H1 (cell line): ENCODE measurements around the gene KRT9. TPM values are rescaled to one million over a fixed set of nuclear protein-coding genes. Genes with fewer than 3 reads are reported as not detected.

Experiments used
- CTCF ChIA-PET: fragments of 300-600 bp; sonication (Branson Sonifier 250); formaldehyde crosslinking; loops from one replicate; lab custom pipeline; 2021; ENCODE audit not compliant: partially characterized antibody; lab: Charles Lee
- POLR2A ChIA-PET: fragments of 300-600 bp; sonication (Branson Sonifier 250); formaldehyde crosslinking; loops from one replicate; lab custom pipeline; 2021; ENCODE audit warnings: inconsistent platforms; ENCODE audit not compliant: partially characterized antibody; lab: Charles Lee
- DNase-seq, 2 experiments: peaks; one replicate each; pipeline versions ENCODE4 v3.0.0 to v3.0.0-alpha.2; 2010 to 2022; ENCODE audit warnings: low spot score in 2 of 2, low read depth in 1 of 2, mixed read lengths in 1 of 2
- FAIRE-seq: peaks from 2 replicates; lab custom pipeline; 2011; peaks lifted over from hg19 to GRCh38; lab: Jason Lieb, UNC
- H2AFZ ChIP-seq: 2 replicates; pipeline ENCODE4 v1.8.1; 2012; ENCODE audit warnings: low read length, inconsistent platforms
- H2AK5ac ChIP-seq: 2 replicates; pipeline ENCODE4 v1.6.1; 2013; ENCODE audit warnings: low read depth, low read length
- H2BK120ac ChIP-seq: replicated peaks from 2 replicates; pipeline ENCODE3; 2013; ENCODE audit warnings: low read depth, low read length, inconsistent platforms
- H2BK12ac ChIP-seq: 2 replicates; pipeline ENCODE4 v1.6.1; 2013; ENCODE audit warnings: low read depth, low read length
- H2BK15ac ChIP-seq: 2 replicates; pipeline ENCODE4 v1.6.1; 2013; ENCODE audit warnings: low read length
- H2BK20ac ChIP-seq: 2 replicates; pipeline ENCODE4 v1.6.1; 2013; ENCODE audit warnings: low read length
- H2BK5ac ChIP-seq: 2 replicates; pipeline ENCODE4 v1.6.1; 2013; ENCODE audit warnings: low read depth, low read length
- H3K14ac ChIP-seq: 2 replicates; pipeline ENCODE4 v1.6.1; 2013; ENCODE audit warnings: inconsistent platforms; ENCODE audit not compliant: insufficient read length
- H3K18ac ChIP-seq: 2 replicates; pipeline ENCODE4 v1.6.1; 2013; ENCODE audit warnings: low read length; ENCODE audit errors: extremely low read depth
- H3K23ac ChIP-seq: 2 replicates; pipeline ENCODE4 v1.6.1; 2013; ENCODE audit warnings: inconsistent platforms; ENCODE audit not compliant: insufficient read length
- H3K23me2 ChIP-seq: 2 replicates; pipeline ENCODE4 v1.6.1; 2013; ENCODE audit warnings: low read depth, low read length
- H3K27ac ChIP-seq: 2 replicates; pipeline ENCODE4 v1.6.1; 2011; ENCODE audit warnings: low read depth, low read length, inconsistent platforms
- H3K27me3 ChIP-seq, 4 experiments: replicated peaks in 1 of 4; 1 replicate in 1 of 4; 2 replicates in 3 of 4; pipeline versions ENCODE4 v1.6.1 to v1.8.1; 2011 to 2013; ENCODE audit warnings: low read length in 3 of 4, mild to moderate bottlenecking in 3 of 4, inconsistent platforms in 2 of 4, mixed read lengths in 2 of 4, moderate library complexity in 1 of 4; ENCODE audit not compliant: control insufficient read depth in 3 of 4, insufficient read depth in 3 of 4; ENCODE audit errors: extremely low read depth in 1 of 4
- H3K36me3 ChIP-seq, 4 experiments: 2 replicates each; pipeline versions ENCODE4 v1.6.1 to v1.8.1; 2011 to 2013; ENCODE audit warnings: mild to moderate bottlenecking in 4 of 4, low read length in 3 of 4, moderate library complexity in 2 of 4, control low read depth in 1 of 4, inconsistent platforms in 1 of 4; ENCODE audit not compliant: insufficient read depth in 4 of 4, control insufficient read depth in 2 of 4
- H3K4ac ChIP-seq: replicated peaks from 2 replicates; pipeline ENCODE3; 2013; ENCODE audit warnings: low read length, low read depth, mixed read lengths, inconsistent platforms; ENCODE audit not compliant: insufficient read length
- H3K4me1 ChIP-seq, 4 experiments: replicated peaks in 1 of 4; 1 replicate in 1 of 4; 2 replicates in 3 of 4; pipeline versions ENCODE4 v1.6.1 to v1.8.1; 2011 to 2013; ENCODE audit warnings: low read length in 3 of 4, inconsistent platforms in 2 of 4, mixed read lengths in 1 of 4; ENCODE audit not compliant: insufficient read depth in 4 of 4, control insufficient read depth in 3 of 4
- H3K4me2 ChIP-seq, 2 experiments: 2 replicates each; pipeline versions ENCODE4 v1.6.1 to v1.8.1; 2011 to 2013; ENCODE audit warnings: low read depth in 2 of 2, low read length in 2 of 2, control low read depth in 1 of 2, inconsistent platforms in 1 of 2, mild to moderate bottlenecking in 1 of 2; ENCODE audit not compliant: insufficient read depth in 1 of 2
- H3K4me3 ChIP-seq, 4 experiments: fragments of 200-600, 300-600 bp in 1 of 4; sonication (generic), shearing (Covaris generic), sonication (Bioruptor Twin) in 1 of 4; 2 replicates each; pipeline versions ENCODE4 v1.5.1 to v1.8.1; 2011 to 2016; ENCODE audit warnings: low read length in 4 of 4, low read depth in 3 of 4, control low read depth in 2 of 4, inconsistent platforms in 2 of 4, mild to moderate bottlenecking in 2 of 4, mixed read lengths in 1 of 4, moderate library complexity in 1 of 4; ENCODE audit not compliant: insufficient read depth in 2 of 4; ENCODE audit errors: extremely low read depth in 1 of 4
- H3K56ac ChIP-seq: replicated peaks from 2 replicates; pipeline ENCODE3; 2013; ENCODE audit warnings: low read depth, mild to moderate bottlenecking, mixed read lengths, low read length, inconsistent platforms; ENCODE audit not compliant: insufficient read length
- H3K79me1 ChIP-seq: 2 replicates; pipeline ENCODE4 v1.6.1; 2013; ENCODE audit warnings: low read depth, low read length, control low read depth
- H3K79me2 ChIP-seq, 2 experiments: 2 replicates each; pipeline versions ENCODE4 v1.6.1 to v1.8.1; 2012 to 2013; ENCODE audit warnings: low read length in 2 of 2, mild to moderate bottlenecking in 2 of 2, inconsistent platforms in 1 of 2; ENCODE audit not compliant: insufficient read depth in 2 of 2, control insufficient read depth in 1 of 2
- H3K9ac ChIP-seq, 4 experiments: replicated peaks in 1 of 4; 1 replicate in 1 of 4; 2 replicates in 3 of 4; pipeline versions ENCODE4 v1.6.1 to v1.8.1; 2011 to 2013; ENCODE audit warnings: low read depth in 3 of 4, low read length in 3 of 4, control low read depth in 2 of 4, mild to moderate bottlenecking in 2 of 4, moderate library complexity in 2 of 4, inconsistent platforms in 1 of 4; ENCODE audit errors: extremely low read depth in 1 of 4
- H3K9me3 ChIP-seq, 2 experiments: 2 replicates each; pipeline versions ENCODE4 v1.6.1 to v1.8.1; 2012 to 2013; ENCODE audit warnings: mild to moderate bottlenecking in 2 of 2, moderate library complexity in 2 of 2, control low read depth in 1 of 2, inconsistent platforms in 1 of 2, low read depth in 1 of 2, low read length in 1 of 2, mixed read lengths in 1 of 2; ENCODE audit not compliant: insufficient read depth in 2 of 2
- H4K20me1 ChIP-seq, 2 experiments: replicated peaks in 1 of 2; 2 replicates each; pipeline versions ENCODE3 to v1.8.1; 2011 to 2013; ENCODE audit warnings: inconsistent platforms in 2 of 2, low read length in 2 of 2, mild to moderate bottlenecking in 1 of 2; ENCODE audit not compliant: insufficient read depth in 2 of 2, control insufficient read depth in 1 of 2
- H4K5ac ChIP-seq: 2 replicates; pipeline ENCODE4 v1.6.1; 2013; ENCODE audit warnings: low read length, low read depth, mixed read lengths, inconsistent platforms; ENCODE audit not compliant: insufficient read length
- H4K8ac ChIP-seq: 2 replicates; pipeline ENCODE4 v1.8.0; 2013; ENCODE audit warnings: mild to moderate bottlenecking, moderate library complexity, low read length, inconsistent platforms; ENCODE audit not compliant: insufficient read depth; ENCODE audit errors: extremely low read depth
- H4K91ac ChIP-seq: replicated peaks from 2 replicates; pipeline ENCODE3; 2013; ENCODE audit warnings: low read length, mixed read lengths, inconsistent platforms; ENCODE audit not compliant: insufficient read length
- TCF12 ChIP-seq: IDR thresholded peaks from 2 replicates; pipeline ENCODE4 v1.6.1; 2011; ENCODE audit warnings: low read depth, mild to moderate bottlenecking, low read length
- WGBS, 2 experiments: shearing (Covaris generic) in 1 of 2; methylation state at CpG; one replicate each; pipeline versions ENCODE4 v1.1.6 to v1.1.7; 2013 to 2015; ENCODE audit warnings: low lambda C conversion rate in 2 of 2, mixed read lengths in 2 of 2, inconsistent platforms in 1 of 2, low coverage in 1 of 2, missing lambda C conversion rate in 1 of 2; ENCODE audit not compliant: insufficient replicate concordance in 2 of 2, insufficient coverage in 1 of 2, insufficient read length in 1 of 2; ENCODE audit errors: extremely low coverage in 1 of 2, missing lambda C conversion rate in 1 of 2; 5-methylcytosine and 5-hydroxymethylcytosine counted together
- polyA plus RNA-seq, 7 experiments: library from polyadenylated mRNA; depleted of rRNA in 3 of 7; stranded (reverse) in 5 of 7; unstranded in 2 of 7; fragments of >200 nt in 5 of 7; fragments of 200-250 nt in 2 of 7; gene quantifications; 1 replicate in 5 of 7; 2 replicates in 1 of 7; 4 replicates in 1 of 7; pipeline versions ENCODE4 v1.2.1 to v1.2.3, GENCODE V29; 2011 to 2013; ENCODE audit warnings: missing spikeins in 2 of 7, mixed read lengths in 2 of 7
- total RNA-seq: library from RNA; stranded (reverse); fragmentation: NEBNext Ultra II Directional; extraction: Animal tissue kit (Norgen Biotek cat#: 25700); gene quantifications from 2 replicates; pipeline ENCODE4 v1.2.1, GENCODE V29; 2021

The KRT9 gene
- total and polyA plus RNA-seq, 2 of the 8 experiments (the other 6 are each of a cell fraction or from before 2014, with no cell fraction given) = not detected

GRCh38 chr17:41549596-41550039 is 22.2 kb downstream of the KRT9 start:
- H2BK15ac ChIP-seq = no peak overlapping the region
- DNase-seq (no peak), FAIRE-seq (no peak)
- H2BK20ac ChIP-seq = no peak overlapping the region
- no peak overlapping the region for H3K23ac ChIP-seq
- no peak overlapping the region for H3K4ac ChIP-seq
- 0 out of 2 replicates have a peak overlapping the region, but pooled peaks have one; percentile 7 for H2AFZ ChIP-seq
- no peak overlapping the region for H3K56ac ChIP-seq
- no peaks in the 10 kb centered on the region for H3K79me1 ChIP-seq
- no peak overlapping the region for H4K8ac ChIP-seq
- H4K91ac ChIP-seq = no peak overlapping the region
- WGBS, 2 experiments = 82% methylated on average over 8 of the region's 8 CpGs; no CpG with 5 or more reads in 1 of the 2 experiments
- H2BK12ac ChIP-seq = no peak overlapping the region; the same call in 1 of the 2 replicates
- H2BK5ac ChIP-seq = no peak overlapping the region
- no peak overlapping the region for H4K5ac ChIP-seq
- no peaks in the 10 kb centered on the region for H3K36me3 ChIP-seq
- POLR2A ChIA-PET = interaction anchor here (0.9 to 16.2 kb wide), 17 partner anchors 9 to 139 kb away, joined by 3 to 293 read pairs (median 5); partner anchors contain the start of genes EIF1 and KRT19
- H3K18ac ChIP-seq = no peak overlapping the region
- H2AK5ac ChIP-seq = no peak overlapping the region
- no peak overlapping the region for H3K9ac ChIP-seq
- H3K27ac ChIP-seq = no peak overlapping the region
- no peak overlapping the region for H2BK120ac ChIP-seq
- CTCF ChIA-PET = interaction anchor here (0.7 to 21.2 kb wide), 81 partner anchors 9 to 1122 kb away, joined by 3 to 492 read pairs (median 6); partner anchors contain the start of genes EIF1, KRT13, KRT14 and KRT15
- H3K14ac ChIP-seq = no peak overlapping the region
- no peak overlapping the region for H3K4me2 ChIP-seq
- H3K9me3 ChIP-seq = no peaks in the 10 kb centered on the region; a peak in 1 of 4 replicates
- TF ChIP-seq TCF12 = no peak
- H4K20me1 ChIP-seq = no peaks in the 10 kb centered on the region
- H3K4me1 ChIP-seq = peaks cover 4 to 19% (median 9%) of the 10 kb centered on the region in 4 experiments
- H3K4me3 ChIP-seq = no peak overlapping the region
- no peaks in the 10 kb centered on the region for H3K79me2 ChIP-seq
- no peaks in the 10 kb centered on the region; a peak in 2 of 7 replicates for H3K27me3 ChIP-seq
- no peaks in the 10 kb centered on the region; the same call in 1 of the 2 replicates for H3K23me2 ChIP-seq
